HG03342 (cell line): ENCODE results near the gene MAPK11.

ENCODE experiments used
- ATAC-seq: cut with Tn5 transposase; IDR thresholded peaks from one replicate; pipeline ENCODE4 v1.9.1; 2021; ENCODE audit warnings: mild to moderate bottlenecking, moderate library complexity; ENCODE audit not compliant: unreplicated experiment

MAPK11 gene

DNA sequence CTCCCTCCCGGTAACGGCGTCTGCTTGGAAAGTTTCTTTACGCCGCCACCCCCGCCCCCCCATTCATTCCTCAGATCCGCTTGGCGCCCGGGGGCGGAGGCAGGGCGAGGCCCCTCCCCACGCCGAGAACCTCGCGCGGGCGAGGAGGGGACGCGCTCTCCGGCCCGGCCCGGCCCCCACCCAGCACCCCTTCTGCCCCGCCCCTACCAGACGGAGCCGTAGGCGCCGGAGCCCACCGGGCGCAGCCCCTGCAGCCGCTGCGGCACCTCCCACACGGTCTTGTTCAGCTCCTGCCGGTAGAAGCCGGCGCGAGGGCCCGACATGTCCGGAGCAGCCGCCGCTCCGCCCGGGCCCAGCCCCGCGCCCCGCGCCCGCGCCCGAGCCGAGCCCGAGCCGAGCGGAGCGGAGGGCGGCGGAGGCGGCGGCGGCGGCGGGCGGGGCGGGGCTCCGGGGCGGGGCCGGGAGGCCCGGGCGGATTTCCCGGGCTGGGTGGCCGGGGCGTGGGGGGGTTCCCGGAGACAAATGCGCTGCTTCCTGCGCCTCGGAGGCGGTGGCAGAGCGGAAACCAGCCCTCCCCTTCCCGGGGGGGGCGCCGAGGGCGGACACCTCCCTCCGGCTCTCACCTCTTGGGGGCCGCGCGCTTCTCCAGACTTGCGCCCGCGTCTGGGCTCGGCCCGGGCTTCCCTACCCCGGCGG lies at the start of gene MAPK11:
TSS of gene MAPK11 (minus strand) at position 411 of the 696 bp plus-strand sequence. CDS start at position 323, 88 bp downstream.
- no peak for ATAC-seq

DNA sequence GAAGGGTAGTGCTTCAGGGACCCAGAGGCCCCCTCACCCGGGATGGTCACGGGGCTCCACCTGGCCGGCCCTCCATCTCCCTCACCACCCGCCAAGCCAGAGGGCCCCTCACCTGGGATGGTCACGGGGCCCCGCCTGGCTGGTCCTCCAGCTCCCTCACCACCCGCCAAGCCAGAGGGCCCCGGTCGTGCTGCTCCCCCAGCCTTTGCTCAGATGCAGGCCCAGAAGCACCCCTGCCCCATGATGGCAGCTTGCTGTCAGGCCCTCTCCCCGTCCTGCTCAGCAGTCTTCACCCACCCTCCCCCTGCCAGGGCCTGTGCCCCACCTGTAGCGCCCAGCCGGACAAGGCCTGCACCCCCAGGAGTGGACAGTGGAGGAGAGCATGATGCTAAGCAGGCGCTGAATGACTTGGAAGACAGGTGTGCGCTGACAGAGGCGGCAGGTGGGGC lies 49.3 kb upstream of the MAPK11 start:
- no peak for ATAC-seq

DNA sequence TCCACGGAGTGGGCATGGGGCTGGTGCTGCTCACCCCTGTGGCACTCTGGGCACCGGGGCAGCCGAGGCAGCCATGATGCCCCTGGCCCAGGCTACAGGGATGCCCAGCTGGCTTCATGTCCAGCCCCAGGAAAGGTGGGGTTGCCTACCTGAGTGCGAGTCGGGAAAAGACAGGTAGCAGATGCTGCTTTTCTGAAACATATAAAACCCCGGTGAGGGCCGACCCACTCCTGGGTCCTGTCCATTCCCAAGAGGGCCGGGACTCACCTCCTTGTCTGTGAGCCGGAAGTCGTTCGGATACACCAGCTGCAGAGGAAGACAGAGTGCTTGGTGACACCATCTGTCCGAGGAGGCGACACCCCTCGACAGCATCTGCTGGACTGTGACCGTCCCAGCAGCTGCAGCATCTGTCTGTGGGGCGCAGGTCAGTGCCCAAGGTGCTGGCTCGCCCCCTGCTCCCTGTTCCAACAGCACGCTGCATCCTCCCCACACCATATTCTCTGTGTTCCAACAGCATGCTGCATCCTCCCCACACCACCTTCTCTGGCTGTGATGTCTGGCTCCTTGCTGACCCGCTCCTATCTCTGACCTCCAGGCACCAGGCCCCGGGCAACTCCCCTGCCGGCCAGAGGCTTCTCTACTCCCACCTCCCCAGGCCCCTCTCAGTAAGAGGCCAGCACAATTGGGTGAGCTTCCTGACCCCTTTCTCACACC lies 48.7 kb upstream of the MAPK11 start:
- no peak for ATAC-seq

DNA sequence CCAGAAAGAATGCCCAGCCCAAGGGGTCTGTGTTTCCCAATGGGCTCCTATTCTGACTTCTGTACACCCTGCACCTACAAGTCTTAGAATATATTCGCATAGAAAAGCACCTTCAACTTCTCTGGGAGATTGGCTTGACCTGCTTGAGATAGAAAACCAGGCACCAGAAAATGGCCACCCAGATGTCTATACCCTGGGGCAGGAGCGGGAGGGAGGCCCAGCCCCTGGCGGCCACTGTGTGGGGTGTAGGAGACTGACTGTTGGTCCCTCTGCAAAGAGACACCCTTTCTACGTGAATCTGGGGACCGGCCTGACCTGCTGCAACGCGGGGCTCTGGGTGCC lies 48.1 kb upstream of the MAPK11 start:
- ATAC-seq = no peak

DNA sequence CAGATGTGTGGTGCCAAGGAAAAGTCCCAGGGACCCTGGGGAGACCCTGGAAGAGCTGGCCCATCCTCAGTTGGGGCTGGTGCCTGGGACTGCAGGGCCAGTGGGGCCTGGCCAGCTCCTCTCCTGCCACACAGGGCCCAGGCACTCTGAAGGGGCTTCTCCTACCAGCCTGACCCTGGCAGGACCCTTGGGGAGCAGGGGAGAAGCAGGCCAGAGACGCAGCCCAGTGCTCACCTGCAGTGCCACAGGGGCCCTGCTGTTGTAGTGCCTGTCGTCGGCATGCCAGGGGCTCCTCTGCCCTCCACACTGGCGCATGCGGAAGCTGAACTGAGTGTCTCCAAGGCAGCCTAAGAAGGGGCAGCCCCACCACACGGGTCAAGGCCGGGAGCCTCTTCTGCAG lies 47.5 kb upstream of the MAPK11 start:
- ATAC-seq = no peak

DNA sequence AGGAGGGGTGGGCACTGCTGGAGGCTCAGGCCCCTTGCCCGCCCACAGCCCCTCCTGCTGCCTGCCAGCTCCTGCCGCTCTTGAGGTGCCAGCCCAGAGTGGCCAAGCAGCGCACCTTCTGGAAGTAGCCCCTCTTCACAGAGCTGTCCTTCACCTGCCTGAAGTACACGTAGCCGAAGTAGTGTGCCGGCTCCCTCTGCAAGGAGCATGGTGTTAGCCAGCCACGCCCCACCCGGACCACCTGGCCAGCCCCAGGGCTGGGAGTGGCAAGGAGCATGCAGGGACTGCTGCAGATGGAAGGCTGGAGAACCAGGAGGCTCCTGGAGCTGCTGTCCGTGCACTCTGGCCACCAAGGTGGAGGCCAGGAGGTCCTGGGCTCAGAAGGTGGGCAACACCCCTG lies 47.0 kb upstream of the MAPK11 start:
- ATAC-seq = no peak

DNA sequence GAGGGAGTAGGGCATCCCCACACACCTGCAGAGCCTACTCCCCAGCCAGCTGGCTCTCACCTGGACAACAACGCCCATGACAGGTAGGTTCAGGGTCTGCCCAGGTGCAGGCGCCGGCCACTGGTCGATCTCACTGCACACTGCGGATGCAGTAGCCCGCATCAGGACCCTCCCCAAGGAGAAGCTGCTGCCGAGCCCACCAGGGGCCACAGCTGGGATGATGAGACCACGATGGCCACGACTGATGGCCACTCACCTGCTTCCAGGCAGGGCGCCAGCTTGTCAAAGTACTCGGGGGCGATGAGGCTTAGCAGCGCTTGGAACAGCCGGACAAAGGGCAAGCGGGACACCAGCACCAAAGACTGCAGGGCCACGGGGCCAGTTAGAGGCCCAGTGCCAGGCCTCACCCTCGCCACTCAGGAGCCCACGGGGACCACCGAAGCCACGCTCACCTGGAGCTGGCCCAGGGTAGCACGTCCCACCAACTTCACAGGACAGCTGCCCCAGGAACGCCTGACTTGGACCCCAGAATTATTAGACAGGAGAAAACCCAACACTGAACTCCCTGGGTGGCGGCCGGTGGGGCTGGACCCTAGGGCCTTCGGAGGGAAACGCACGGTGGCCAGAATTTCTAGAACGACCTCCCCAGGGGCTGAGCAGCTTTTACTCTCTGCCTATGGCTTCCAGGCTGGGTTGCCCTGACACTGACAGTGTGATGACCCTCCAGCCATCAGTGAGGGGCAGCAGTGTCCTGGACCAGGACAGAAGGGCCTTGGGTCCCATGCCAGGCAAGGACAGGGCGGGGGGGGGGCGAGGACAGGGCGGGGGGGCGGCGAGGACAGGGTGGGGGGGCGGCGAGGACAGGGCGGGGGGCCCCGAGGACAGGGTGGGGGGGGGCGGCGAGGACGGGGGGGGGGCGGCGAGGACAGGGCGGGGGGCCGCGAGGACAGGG lies 46.2 kb upstream of the MAPK11 start:
- ATAC-seq = no peak

DNA sequence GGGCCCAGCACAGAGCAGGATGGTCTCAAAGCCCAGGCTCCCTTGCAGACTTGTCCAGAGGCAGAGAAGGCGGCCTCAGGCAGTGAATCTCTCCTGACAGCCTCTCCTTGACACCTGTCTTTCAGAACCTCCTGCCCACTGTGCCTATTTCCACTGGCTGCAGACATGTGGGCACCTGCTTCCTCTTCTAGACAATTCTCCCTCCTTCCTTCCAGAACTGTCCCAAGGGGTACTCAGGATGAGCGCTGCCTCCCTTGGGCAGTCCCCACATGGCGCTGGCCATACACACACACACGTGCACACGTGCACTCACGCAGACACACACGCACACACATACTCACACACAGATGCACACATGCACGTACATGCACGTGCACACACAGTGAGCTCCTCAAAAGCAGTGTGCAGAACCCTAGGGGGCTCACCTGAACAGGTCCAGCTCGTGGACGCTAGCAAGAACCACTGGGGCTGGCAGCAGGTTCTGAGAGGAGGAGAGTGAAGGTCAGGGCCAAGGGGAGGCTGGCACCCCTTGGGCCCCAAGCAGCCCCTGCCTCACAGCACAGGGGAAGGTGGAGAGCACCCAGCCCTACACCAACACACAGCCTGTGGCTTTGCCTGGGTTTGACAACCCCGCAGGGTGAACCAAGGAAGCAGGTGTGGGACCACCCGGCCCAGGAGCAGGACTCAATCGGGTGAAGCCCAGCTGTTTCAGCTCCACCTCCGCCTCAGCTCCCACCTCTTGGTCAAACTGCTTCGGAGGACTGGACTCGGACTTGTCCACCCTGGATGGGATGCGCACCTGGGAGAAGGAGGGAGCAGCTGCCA lies 45.3 kb upstream of the MAPK11 start:
- ATAC-seq = no peak

DNA sequence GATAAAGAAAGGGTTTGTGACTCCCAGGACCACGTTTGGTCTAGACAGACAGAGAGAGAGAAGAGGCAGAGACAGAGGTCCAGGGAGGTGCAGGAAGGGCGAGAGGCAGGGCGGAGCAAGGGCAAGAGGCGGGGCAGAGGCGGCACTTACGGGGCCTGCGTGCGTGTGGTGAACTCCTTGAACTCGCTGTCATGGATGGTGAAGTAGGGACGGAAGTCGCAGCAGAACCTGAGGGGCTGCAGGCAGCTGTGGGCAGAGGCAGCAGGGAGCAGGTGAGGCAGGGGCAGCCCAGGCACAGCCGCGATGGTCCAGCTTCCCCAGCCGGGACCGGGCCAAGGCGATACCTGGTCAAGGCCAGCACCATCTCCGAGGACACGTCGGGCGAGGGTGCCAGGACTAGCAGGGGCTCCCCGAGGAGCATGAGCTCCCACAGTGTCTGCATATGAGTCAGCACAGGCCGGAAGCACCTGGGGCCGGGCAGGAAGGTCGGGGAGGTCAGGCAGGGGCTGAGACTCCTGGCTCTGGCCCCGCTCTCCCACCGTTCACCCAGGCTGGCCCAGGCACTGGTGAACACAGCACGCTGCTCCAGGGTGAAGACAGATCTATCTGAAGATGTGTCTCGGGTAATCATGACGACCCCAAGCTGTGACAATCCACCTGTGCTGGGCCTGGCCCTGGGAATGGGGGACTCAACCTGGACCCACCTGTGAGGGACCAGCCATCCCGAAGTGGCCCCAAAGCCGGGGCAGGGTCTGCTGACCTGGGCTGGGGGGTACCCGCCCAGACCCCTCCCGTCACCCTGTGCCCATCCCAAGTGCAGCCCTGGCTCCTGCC lies 44.5 kb upstream of the MAPK11 start:
- peak; percentile 69 for ATAC-seq

DNA sequence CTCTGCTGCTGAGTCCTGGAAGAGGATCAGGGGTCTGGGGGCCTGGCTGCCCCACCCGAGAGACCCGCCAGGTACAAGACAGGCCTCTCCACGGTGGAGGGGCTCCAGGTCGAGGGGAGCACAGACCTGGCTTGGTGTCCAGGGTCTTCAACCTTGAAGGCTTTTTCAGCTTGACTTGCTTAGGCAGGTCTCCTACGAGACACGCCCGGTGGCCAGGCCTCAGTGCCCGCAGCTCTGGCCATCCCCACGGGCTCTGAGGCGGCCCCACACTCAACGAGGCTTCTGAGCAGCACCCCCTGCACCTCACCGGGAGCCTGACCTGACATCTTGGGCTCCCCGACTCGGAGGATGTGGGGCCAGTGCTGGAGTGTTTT lies 43.9 kb upstream of the MAPK11 start:
- no peak for ATAC-seq

DNA sequence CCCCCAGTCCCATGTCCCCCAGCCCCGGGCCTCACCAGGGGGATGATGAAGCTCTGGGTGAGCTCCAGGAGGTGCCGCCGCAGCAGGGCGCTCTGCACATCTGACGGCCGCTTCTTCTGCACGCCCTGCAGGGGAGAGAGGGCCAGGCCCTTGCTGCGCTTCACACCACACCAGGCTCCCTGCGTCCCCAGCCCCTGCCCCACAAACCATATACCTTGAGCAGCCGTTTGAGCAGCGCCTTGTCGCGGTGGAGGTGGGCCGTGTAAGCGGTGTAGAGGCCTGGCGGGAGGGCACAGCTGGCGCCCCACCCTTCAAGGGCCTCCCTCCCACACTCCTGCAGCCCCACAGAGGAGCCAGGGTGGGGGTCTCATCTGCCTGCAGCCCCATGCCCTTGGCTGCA lies 43.4 kb upstream of the MAPK11 start:
- no peak for ATAC-seq

DNA sequence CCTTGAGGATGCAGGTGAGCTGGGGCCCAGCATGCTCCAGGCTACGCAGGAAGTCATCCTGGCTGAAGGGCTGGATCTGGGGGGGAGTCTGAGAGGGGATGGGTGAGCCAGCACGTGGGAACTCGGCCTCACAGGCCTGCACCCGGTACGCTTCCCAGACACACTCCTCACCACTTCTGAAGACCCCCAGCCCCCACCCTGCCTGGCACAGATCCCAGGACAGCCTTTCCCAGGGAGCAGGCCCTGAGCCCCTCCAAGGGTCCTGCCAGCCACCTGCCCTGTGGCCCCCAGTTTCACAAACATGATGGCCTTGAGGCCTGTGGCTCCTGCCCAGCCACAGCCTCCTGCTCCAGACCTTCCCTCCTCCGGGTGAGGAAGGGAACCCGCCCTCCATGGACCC lies 42.8 kb upstream of the MAPK11 start:
- no peak for ATAC-seq

DNA sequence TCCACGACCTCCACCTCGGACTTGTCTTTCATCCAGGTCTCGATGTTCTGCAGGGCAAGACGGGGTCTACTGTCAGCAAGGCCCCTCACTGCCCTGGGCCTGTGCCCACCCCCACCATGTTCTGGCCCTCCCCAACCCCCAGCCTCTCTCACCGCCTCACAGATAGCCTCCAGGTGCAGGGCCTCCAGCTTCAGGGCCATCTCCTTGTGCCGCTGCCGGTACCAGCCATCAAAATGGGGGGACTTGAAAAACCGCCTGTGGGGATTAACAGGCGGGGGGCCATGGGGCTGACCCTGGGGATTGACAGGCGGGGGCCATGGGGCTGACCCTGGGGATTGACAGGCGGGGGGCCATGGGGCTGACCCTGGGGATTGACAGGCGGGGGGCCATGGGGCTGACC lies 42.2 kb upstream of the MAPK11 start:
- no peak for ATAC-seq

DNA sequence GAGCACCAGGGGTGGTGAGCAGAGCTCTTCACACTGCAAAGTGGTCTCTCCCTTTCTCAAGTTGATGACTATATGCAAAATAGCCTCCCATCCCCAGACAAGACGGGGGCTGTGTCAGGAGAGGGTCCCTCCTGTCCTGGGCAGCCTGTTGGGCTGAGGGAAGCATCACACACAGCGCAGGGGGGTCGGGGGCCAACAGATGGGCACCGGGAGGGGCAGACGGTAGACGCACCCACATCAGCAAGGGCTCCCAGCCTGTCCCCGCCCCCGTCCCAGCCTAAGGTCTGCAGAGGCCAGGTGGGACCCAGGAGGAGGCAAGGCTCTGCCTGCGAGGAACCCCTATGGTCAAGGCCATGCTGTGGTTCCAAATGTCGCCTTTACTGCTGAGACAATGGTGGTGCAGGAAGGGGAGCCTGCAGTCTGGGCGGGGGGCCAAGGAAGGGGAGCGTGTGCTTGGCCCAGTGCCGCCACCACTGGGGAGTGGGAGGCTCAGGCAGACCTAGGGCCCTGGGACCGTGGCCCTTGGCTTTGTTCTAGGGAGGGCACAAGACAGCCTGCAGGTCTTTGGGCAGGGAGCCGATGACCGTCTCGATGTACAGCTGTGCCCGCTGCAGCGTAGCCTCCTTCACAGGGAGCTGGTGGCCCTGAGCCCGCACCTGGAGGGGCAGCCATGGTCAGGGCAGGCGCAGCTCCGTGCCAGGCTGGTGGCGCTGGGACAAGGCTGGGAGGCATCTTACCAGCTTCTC lies 41.6 kb upstream of the MAPK11 start:
- no peak for ATAC-seq

DNA sequence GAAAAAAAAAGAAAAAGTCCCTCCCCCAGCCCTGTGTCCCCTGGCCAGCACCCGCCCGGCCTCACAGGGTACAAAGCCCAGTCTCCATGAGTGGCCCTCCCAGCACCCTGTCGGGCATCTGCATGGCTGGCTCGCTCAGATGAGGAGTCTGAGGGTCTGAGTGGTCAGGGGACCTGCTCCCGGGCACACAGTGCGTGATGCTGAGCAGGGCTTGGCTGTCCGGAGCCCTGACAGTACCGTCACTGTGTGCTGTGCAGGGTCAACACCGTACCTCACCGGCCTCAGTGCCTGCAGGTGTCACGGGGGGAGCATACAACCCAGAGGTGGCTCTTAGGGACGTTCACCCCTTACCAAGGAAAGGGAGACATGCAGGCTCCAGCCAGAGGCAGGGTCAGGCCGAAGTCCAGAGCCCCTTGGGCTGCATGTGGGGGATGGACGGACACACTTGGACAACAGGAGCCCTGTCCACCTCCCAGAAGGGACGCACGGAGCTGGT lies 40.8 kb upstream of the MAPK11 start:
- no peak for ATAC-seq

DNA sequence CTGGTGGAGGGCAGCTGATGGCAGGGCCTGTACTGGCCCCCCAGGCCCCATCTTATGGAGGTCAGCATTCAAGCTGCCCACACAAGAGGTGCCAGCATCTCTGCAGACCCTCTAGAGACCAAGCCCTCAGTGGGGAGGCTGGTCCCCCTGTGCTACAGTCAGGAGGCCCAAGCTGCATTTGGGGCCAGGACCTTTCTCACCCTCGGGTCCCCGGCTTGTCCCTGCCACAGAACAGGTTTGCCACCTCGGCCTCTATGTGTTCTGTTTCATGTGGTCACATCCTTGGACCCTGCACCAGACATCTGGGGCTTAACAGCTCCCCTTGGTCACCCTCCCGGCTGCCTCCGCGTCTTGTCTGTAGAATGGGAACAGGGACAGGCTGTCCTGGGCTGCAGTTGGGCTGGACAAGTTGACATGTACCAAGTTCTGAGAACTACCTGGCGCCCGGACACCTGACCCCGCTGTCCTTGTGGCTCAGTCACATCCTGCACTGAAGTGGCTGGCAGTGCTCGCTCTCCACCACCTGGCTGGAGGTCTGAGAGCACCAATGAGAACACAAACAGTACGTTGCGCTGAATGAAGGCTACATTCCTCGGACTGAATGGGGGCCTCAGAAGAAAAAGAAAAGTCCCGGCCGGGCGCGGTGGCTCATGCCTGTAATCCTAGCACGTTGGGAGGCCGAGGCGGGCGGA lies 40.0 kb upstream of the MAPK11 start:
- ATAC-seq = no peak

DNA sequence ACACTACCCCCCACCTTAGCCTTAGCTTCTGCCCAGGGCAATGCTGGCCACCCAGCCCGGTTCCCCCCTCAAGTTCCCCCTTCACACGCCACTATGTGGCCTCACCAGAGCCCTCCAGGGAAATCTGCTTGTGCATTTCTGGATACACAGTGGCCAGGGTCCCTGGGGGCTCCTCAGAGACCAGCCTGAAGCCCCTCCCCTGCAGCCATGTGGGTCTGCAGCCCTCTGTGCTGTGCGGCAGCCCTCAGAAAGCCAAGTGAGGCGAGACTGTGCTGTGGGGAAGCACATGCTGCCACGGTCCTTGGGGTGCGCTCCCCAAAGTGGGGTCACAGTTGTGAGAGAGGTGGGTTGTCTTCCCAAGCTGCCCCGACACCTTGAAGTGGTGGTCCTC lies 39.4 kb upstream of the MAPK11 start:
- ATAC-seq = no peak

DNA sequence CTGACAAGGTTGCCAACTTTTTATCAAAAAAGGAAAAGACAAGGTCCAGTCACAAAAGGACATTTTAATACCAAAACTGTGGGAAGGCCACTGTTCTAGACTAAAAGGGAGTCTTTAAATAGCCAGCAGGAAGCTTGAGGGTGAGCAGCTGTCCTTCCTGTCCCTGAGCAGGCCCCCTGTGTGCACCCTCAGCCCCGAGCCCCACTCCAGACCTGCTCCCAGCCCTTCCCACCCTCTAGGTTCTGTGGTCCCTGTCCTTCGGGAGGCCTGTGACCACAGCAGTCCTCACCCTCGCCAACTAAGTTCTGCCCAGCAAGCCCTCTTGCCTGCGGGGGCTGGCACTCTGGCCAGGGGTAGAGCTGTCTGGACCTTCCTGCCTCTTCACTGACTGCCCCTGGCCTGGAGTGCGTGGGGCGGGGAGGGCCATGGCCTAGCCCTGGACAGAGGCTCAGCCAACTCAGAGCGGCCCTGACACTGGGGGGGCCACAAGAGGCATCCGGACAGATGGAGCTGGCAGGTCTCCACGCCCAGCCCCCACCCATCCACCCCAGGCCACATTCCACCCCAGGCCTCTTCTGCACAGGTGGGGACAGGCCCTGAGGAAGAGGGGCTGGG lies 38.9 kb upstream of the MAPK11 start:
- ATAC-seq = no peak
